Measurements from ENCODE around the gene SBF2.

GRCh38 chr11:10042699-10043098 lies 251.3 kb downstream of the SBF2 start:
- TF ChIP-seq CTCF (IDR thresholded peaks at IDR 0.05; ENCODE audit: low read length) (no peak), EZH2 (IDR thresholded peaks at IDR 0.05; ENCODE audit: borderline replicate concordance, low read length) (no peak)

Measured in OCI-LY1 (cell line).